HG02798 (cell line): ENCODE data around the gene LRRC3.
"Not testable (repeated sequence)": the region's sequence is repeated elsewhere in the genome, so short reads cannot be mapped to it uniquely, and the experiment has no call there.

Experiments used
- ATAC-seq: cut with Tn5 transposase; IDR thresholded peaks from one replicate; pipeline ENCODE4 v1.9.1; 2021; ENCODE audit warnings: mild to moderate bottlenecking; ENCODE audit not compliant: unreplicated experiment, poor library complexity

Gene LRRC3

DNA sequence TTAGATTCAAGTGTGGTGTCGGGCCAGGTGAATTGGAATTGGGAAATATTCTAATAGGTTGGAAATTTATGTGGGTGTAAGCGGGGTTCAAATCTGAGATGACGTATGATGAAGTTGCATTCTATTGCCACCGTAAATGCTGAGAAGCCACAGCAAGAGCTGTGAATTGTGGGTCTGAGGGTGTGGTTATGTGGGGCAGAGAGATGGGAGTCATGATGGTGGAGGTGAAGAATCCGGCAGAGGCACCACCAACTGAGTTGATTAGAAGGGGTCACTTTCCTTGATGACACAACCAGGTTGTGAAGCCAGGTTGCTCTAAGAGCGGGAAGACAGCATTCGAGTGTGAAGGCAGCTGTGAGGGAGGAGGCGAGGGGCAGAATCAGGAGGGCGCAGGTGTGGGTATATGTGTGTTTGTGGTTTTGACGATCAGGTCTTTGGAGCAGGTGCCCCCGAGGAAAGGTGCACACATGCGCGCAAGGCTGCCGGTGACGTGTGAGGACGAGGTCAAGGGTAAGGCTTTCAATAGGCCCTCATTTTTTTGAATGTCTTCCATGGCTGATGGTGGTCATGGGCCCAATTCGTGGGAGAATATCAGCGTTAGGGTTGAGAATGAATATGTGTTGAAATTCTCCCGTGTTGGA is 18.7 kb downstream of the LRRC3 start:
- ATAC-seq, result no peak

DNA sequence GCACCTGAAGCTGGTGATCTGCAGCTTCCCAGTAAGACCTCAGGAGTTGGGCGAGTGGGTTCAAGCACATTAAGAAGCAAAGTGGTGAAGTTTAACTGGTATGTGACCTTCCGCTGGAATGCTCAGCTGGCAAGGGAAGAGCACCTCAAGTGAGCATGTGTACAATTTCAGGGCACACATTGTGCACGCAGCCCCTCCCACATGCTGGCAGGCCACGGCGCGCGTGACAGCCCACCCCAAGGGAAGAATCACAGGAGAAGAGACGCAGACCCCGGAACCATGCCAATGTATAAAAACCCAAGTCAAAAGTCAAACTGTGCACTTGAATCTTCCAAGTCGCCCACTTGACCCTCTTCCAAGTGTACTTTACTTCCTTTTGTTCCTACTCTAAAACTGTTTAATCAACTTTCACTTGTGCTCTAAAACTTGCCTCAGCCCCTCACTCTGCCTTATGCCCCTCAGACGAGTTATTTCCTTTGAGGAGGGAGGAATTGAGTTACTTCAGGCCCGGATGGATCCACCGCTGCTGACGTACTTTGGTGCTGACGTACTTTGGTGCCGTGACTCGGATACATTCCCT is 20.0 kb downstream of the LRRC3 start:
- no peak for ATAC-seq

GRCh38 chr21:44477131-44477530 is 21.8 kb downstream of the LRRC3 start:
- ATAC-seq, result no peak

- ATAC-seq, result no peak
Measured at GRCh38 chr21:44477712-44478111, 22.4 kb downstream of the LRRC3 start.

GRCh38 chr21:44478124-44478800 is 23.0 kb downstream of the LRRC3 start:
- ATAC-seq, result no peak

DNA sequence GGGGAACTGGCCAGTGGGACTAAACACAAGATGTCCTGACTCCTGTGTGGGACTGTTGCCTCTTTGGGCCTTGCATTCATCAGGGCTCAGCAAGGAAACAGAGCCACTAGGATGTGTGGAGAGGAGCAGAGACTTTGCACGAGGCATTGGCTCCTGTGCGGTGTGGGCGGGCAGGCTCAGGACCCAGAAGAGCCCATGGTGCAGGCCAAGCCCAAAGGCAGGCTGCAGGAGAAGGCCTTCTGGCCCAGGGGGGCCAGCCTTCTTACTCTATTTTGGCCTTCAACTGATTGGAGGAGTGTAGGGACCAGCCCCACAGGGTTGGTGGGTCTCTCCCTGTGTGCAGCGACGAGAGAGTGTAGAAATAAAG is 23.5 kb downstream of the LRRC3 start:
- ATAC-seq, result no peak

DNA sequence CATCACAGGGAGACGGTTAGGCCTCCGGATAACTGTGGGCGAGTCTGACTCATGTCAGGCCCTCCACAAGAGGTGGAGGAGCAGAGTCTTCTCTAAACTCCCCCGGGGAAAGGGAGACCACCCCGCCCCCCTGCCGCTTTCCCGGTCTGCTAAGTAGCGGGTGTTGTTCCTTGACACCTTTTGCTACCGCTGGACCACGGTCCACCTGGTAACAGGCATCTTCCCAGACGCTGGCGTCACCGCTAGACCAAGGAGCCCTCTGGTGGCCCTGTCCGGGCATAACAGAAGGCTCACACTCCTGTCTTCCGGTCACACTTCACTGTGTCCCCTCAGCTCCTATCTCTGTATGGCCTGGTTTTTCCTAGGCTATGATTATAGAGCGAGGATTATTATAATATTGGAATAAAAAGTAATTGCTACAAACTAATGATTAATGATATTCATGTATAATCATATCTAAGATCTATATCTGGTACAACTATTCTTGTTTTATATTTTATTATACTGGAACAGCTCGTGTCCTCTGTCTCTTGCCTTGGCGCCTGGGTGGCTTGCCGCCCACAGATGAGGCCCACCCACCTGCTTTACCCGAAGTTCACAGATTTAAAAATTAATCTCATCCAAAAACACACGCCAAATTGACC is 24.4 kb downstream of the LRRC3 start:
- not testable (repeated sequence) for ATAC-seq

- ATAC-seq, result no peak
Measured at GRCh38 chr21:44480200-44481053, 25.1 kb downstream of the LRRC3 start.

DNA sequence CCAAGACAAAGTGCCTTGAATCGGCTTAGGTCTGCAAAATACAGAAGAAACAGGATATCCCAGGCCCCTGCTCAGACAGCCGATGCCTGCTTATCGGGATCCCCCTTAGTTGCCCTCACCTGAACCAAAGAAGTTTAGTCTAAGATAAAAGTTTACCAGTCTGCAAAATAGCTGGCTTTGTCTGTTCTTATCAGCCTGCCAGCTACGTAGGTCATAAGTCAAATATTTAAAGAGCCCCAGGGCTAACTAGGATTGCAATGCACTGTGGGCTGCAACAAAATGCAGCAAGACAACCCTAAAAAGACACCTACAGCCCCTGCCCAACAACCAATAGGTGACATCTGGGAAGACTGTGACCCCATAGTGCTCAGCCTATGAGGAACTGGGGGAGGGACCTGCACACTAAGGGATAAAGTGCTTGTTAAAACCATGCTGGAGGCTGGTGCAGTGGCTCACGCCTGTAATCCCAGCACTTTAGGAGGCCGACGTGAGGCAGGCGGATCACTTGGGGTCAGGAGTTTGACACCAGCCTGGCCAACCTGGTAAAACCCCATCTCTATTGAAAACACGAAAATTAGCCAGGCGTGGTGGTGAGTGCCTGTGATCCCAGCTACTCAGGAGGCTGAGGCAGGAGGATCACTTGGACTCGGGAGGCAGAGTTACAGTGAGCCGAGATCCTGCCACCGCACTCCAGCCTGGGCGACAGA is 27.4 kb downstream of the LRRC3 start:
- no peak for ATAC-seq

- ATAC-seq, result no peak
Measured at GRCh38 chr21:44483288-44484237, 28.3 kb downstream of the LRRC3 start.

DNA sequence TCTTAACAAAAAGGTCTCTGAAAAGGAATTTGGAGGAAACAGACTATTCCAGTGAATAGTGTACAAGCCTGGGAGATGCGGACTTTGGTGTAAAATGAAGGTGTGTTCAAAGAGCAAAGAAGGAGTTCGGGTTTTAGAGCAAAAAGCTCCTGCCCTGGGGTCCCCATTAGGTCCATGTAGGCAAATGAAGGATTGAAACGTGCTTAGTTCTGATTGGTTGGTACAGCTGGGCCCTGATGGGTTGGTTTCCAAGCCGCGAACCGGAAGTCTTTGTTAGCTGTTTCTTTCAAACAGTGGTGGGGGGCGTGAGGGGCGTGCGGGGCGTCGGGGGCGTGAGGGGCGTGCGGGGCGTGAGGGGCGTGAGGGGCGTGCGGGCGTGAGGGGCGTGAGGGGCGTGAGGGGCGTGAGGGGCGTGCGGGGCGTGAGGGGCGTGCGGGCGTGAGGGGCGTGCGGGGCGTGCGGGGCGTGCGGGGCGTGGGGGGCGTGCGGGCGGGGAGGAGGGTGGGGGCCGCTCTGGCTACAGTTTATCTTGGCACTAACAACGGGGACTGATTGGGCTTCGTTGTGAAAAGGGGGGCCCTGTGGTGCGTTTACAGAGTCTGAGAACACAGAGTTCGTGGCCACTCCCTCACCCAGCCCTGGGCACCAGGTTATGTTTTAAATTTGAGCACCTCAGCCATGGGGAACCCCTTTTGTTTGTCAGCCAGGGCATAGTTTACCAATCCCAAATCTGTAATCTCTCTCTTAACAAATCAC is 29.4 kb downstream of the LRRC3 start:
- ATAC-seq, result no peak

DNA sequence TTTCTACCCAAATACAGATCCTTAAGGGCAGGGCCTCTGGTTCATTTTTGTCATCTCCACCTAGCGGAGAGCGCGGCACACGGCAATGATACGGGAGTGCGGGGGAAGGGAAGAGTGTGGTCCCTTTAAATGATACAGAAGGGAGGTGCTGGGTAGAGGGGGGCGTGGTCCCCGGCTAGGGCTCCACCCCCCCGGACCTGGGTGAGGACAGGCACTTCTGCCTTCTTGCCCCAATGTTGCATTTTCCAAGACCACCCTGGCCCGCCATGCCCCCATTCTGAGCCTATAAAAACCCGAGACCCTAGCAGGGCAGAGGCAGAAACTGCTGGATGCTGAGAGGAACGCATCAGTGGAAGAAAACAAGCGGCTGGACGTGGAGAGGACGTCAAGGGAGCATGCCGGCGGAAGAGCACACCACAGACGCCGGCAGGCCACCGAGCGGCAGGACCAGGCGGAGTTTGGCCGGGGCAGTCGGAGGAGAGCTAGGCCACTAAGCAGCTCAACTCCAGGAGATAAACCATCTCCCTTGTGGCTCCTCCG is 30.0 kb downstream of the LRRC3 start:
- ATAC-seq, result no peak

- ATAC-seq, result no peak
Measured at GRCh38 chr21:44485796-44486195, 30.5 kb downstream of the LRRC3 start.

GRCh38 chr21:44486302-44486701 is 31.0 kb downstream of the LRRC3 start:
- ATAC-seq, result no peak

- no peak for ATAC-seq
Measured at GRCh38 chr21:44487831-44488230, 32.5 kb downstream of the LRRC3 start.

GRCh38 chr21:44489962-44490361 is 34.7 kb downstream of the LRRC3 start:
- no peak for ATAC-seq

DNA sequence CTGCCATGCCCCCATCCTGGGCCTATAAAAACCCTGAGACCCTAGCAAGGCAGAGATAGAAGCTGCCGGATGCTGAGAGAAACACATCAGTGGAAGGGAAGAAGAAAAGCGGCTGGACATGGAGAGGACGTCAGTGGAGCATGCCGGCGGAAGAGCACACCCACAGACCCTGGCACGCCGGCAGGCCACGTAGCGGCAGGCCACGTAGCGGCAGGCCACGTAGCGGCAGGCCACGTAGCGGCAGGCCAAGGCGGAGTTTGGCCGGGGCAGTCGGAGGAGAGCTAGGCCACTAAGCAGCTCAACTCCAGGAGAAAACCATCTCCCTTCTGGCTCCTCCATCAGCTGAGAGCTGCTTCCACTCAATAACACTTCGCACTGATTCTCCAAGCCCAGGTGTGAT is 35.1 kb downstream of the LRRC3 start:
- ATAC-seq, result no peak

GRCh38 chr21:44490816-44491215 is 35.5 kb downstream of the LRRC3 start:
- ATAC-seq, result no peak
